ENCODE results near the gene MAT2B. TPM values are rescaled to one million over a fixed set of nuclear protein-coding genes. Genes with fewer than 3 reads are reported as not detected.

MAT2B gene
- polyA plus RNA-seq (2011; rRNA removed) (54.9 and 74.0 TPM in 2 replicates), polyA plus RNA-seq (2017; fragmentation: RNase III; extraction: RNeasy Plus Mini Kit Qiagen cat#74134 plus additional on column Dnase treatment) (51.4 to 60.7 TPM (median 58.6 TPM) in 3 replicates), polyA minus RNA-seq (2011; rRNA and poly(A)+ RNA removed) (31.1 and 32.0 TPM in 2 replicates)
- polyA plus RNA-seq (2012; cell fraction: cytosol; rRNA removed): 19.4 and 22.0 TPM in 2 replicates
- polyA plus RNA-seq (2012; cell fraction: nucleus; rRNA removed): 5.9 and 11.4 TPM in 2 replicates

DNA sequence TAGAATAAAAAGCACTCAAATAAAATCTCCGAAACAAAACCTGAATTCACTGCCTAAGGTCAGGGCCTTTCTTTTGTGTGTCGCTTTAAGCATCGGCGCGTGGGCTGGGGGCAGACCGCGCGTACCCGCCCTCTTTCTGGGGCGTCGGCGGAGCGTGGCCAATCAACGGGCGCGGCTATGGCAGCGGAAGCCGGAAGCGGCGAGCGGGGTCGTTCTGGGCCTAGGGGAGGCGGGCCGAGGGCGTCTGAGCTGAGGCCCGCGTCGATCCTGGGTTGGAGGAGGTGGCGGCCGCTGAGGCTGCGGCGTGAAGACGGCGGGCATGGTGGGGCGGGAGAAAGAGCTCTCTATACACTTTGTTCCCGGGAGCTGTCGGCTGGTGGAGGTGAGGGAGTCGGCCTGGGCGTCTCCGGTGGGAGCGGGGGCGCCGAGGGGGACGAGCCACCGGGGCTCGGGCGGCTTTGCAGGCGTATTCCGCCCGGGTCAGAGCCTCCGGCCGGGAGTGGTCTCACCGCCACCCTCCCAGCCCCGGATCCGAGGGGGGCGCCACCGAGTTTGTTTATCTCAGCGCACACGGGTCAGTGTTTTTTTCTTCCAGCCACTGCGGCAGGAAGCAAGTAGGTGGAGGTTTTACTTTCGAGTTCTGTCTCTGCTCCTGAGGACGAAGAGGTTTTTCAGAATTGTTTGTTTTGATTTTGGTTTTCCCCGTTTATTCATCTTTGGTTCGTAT lies at the start of gene MAT2B:
Gene MAT2B (plus strand): TSS at position 252 of the 727 bp plus-strand sequence. CDS start 68 bp downstream, at position 320.
- peak; percentile 91 to 96 for ATAC-seq
- 1% methylated on average over 49 of the region's 64 CpGs for WGBS (ENCODE audit: missing lambda C conversion rate)
- Histone ChIP-seq H3K4me2 (peak within 1 kb of the TSS; percentile 96), H3K9me3 (no peaks in the 10 kb centered on the region), H3K4me3 (peak within 1 kb of the TSS; percentile 77), H3K4me1 (peaks cover 38% of the 10 kb centered on the region), H3K27ac (peak within 1 kb of the TSS; percentile 87 to 93)
- POLR2A ChIA-PET: interaction anchor here (1.1 to 2.1 kb wide), 3 partner anchors 10 to 68 kb away, joined by 4 to 28 read pairs (median 4); partner anchors contain the start of genes CCNG1, HMMR and NUDCD2
- peak; percentile 89 to 95 for DNase-seq (ENCODE audit: low read depth in 1 of 2, low spot score in 1 of 2)
- CTCF ChIA-PET: interaction anchor here (0.7 to 1.6 kb wide), 6 partner anchors 10 to 68 kb away, joined by 3 to 5 read pairs (median 3); partner anchors contain the start of gene CCNG1
- no peak for FAIRE-seq
- TF ChIP-seq MYC (IDR thresholded peaks at IDR 0.05; ENCODE audit: borderline replicate concordance, low read length) (peak; percentile 65), CHD2 (IDR thresholded peaks at IDR 0.05; ENCODE audit: low read length, partially characterized antibody) (peak; percentile 11), POLR2A (IDR thresholded peaks at IDR 0.05; ENCODE audit: low read length) (peak; percentile 85), RARB (CRISPR knock-in tag; IDR thresholded peaks at IDR 0.05) (no peak), PHF8 (IDR thresholded peaks at IDR 0.05; ENCODE audit: borderline replicate concordance, low read depth) (peak; percentile 93), RAD21 (conservative IDR thresholded peaks at IDR 0.05 in 1 of 2, IDR thresholded peaks at IDR 0.05 in 1 of 2) (no peak), SREBF2 (IDR thresholded peaks at IDR 0.05) (no peak), JUN (IDR thresholded peaks at IDR 0.05) (peak; percentile 18 to 89; a peak in 4 of 5 replicates)
- TF ChIP-seq, protein P1, sequence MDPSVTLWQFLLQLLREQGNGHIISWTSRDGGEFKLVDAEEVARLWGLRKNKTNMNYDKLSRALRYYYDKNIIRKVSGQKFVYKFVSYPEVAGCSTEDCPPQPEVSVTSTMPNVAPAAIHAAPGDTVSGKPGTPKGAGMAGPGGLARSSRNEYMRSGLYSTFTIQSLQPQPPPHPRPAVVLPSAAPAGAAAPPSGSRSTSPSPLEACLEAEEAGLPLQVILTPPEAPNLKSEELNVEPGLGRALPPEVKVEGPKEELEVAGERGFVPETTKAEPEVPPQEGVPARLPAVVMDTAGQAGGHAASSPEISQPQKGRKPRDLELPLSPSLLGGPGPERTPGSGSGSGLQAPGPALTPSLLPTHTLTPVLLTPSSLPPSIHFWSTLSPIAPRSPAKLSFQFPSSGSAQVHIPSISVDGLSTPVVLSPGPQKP (IDR thresholded peaks at IDR 0.05; ENCODE audit: low read depth, low read length): no peak
- TF ChIP-seq, protein P2, sequence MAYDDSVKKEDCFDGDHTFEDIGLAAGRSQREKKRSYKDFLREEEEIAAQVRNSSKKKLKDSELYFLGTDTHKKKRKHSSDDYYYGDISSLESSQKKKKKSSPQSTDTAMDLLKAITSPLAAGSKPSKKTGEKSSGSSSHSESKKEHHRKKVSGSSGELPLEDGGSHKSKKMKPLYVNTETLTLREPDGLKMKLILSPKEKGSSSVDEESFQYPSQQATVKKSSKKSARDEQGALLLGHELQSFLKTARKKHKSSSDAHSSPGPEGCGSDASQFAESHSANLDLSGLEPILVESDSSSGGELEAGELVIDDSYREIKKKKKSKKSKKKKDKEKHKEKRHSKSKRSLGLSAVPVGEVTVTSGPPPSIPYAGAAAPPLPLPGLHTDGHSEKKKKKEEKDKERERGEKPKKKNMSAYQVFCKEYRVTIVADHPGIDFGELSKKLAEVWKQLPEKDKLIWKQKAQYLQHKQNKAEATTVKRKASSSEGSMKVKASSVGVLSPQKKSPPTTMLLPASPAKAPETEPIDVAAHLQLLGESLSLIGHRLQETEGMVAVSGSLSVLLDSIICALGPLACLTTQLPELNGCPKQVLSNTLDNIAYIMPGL (CRISPR knock-in tag; IDR thresholded peaks at IDR 0.05; ENCODE audit: borderline replicate concordance): peak; percentile 64; the same call in 1 of the 2 replicates
- TF ChIP-seq, protein P3, sequence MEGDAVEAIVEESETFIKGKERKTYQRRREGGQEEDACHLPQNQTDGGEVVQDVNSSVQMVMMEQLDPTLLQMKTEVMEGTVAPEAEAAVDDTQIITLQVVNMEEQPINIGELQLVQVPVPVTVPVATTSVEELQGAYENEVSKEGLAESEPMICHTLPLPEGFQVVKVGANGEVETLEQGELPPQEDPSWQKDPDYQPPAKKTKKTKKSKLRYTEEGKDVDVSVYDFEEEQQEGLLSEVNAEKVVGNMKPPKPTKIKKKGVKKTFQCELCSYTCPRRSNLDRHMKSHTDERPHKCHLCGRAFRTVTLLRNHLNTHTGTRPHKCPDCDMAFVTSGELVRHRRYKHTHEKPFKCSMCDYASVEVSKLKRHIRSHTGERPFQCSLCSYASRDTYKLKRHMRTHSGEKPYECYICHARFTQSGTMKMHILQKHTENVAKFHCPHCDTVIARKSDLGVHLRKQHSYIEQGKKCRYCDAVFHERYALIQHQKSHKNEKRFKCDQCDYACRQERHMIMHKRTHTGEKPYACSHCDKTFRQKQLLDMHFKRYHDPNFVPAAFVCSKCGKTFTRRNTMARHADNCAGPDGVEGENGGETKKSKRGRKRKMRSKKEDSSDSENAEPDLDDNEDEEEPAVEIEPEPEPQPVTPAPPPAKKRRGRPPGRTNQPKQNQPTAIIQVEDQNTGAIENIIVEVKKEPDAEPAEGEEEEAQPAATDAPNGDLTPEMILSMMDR (IDR thresholded peaks at IDR 0.05): peak; percentile 61
- TF ChIP-seq, protein P4, sequence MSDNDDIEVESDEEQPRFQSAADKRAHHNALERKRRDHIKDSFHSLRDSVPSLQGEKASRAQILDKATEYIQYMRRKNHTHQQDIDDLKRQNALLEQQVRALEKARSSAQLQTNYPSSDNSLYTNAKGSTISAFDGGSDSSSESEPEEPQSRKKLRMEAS (IDR thresholded peaks at IDR 0.05): peak; percentile 81; the same call in 1 of the 2 replicates
- TF ChIP-seq, protein P5, sequence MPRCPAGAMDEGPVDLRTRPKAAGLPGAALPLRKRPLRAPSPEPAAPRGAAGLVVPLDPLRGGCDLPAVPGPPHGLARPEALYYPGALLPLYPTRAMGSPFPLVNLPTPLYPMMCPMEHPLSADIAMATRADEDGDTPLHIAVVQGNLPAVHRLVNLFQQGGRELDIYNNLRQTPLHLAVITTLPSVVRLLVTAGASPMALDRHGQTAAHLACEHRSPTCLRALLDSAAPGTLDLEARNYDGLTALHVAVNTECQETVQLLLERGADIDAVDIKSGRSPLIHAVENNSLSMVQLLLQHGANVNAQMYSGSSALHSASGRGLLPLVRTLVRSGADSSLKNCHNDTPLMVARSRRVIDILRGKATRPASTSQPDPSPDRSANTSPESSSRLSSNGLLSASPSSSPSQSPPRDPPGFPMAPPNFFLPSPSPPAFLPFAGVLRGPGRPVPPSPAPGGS (IDR thresholded peaks at IDR 0.05): peak; percentile 79; the same call in 1 of the 3 replicates

DNA sequence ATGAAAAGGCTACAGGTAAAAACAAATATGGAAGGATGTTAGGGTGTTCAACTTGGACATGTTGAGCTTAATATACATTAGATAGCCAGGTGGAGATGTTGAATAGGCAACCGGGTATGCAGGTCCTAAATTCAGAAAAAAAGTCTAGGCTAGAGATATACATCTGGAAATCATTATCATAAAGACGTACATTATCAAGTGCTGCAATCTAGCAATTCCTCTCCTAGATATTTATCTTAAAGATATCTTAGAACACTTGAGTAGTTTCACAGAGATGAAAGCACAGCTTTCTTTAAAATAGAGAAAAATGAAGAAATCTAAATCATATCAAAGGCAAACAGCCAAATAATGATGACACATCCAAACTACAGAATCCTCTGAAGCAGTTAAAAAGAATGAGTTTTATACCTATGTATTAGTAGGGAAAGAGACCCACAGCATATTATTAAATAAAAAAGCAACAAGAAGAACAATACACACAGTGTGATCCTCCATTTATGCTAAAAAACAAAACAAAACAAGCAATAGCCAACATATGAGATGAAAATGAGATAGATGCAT lies 49.3 kb upstream of the MAT2B start:
- DNase-seq (ENCODE audit: low read depth in 1 of 2, low spot score in 1 of 2) (no peak), ATAC-seq (no peak), FAIRE-seq (no peak)
- Histone ChIP-seq H3K9me3 (no peaks in the 10 kb centered on the region), H3K4me3 (no peak overlapping the region), H3K4me1 (peaks cover 13% of the 10 kb centered on the region; the same call in 2 of the 3 replicates), H3K4me2 (no peak overlapping the region), H3K27ac (no peak overlapping the region)
- CTCF ChIA-PET: interaction anchor here (1.1 kb wide), 1 partner anchor 11 kb away, joined by 3 read pairs; no protein-coding TSS in a partner anchor
- POLR2A ChIA-PET: no interaction called here
- WGBS (ENCODE audit: missing lambda C conversion rate): 86% methylated on average over 2 of the region's 2 CpGs
- TF ChIP-seq, protein P5 (IDR thresholded peaks at IDR 0.05): no peak
- TF ChIP-seq EHMT2 (IDR thresholded peaks at IDR 0.05; ENCODE audit: low read depth) (no peak), MAFK (IDR thresholded peaks at IDR 0.05; ENCODE audit: partially characterized antibody) (peak; percentile 28), ZC3H11A (IDR thresholded peaks at IDR 0.05) (no peak), RAD21 (conservative IDR thresholded peaks at IDR 0.05 in 1 of 2, IDR thresholded peaks at IDR 0.05 in 1 of 2) (no peak), CHD4 (IDR thresholded peaks at IDR 0.05; ENCODE audit: borderline replicate concordance) (no peak), SREBF2 (IDR thresholded peaks at IDR 0.05) (no peak)
